Measurements from ENCODE around the gene RBM39. TPM values are rescaled to one million over a fixed set of nuclear protein-coding genes. Genes with fewer than 3 reads are reported as not detected.

The RBM39 gene
- total and polyA plus RNA-seq, 2 of the 13 experiments (the other 11 are each of a cell fraction or from before 2014, with no cell fraction given), result 788 to 920 TPM

DNA sequence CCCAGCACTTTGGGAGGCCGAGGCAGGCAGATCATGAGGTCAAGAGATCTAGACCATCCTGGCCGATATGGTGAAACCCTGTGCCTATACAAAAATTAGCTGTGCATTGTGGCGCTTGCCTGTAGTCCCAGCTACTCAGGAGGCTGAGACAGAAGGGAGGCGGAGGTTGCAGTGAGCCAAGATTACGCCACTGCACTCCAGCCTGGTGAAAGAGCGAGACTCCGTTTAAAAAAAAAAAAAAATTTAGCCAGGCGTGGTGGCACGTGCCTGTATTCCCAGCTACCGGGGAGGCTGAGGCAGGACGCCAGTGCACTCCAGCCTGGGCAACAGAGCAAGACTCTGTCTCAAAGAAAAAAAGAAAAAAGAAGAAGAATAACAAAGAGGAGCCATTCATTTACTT, 19.5 kb upstream of the RBM39 start (continued):
- TF ChIP-seq, protein P1, sequence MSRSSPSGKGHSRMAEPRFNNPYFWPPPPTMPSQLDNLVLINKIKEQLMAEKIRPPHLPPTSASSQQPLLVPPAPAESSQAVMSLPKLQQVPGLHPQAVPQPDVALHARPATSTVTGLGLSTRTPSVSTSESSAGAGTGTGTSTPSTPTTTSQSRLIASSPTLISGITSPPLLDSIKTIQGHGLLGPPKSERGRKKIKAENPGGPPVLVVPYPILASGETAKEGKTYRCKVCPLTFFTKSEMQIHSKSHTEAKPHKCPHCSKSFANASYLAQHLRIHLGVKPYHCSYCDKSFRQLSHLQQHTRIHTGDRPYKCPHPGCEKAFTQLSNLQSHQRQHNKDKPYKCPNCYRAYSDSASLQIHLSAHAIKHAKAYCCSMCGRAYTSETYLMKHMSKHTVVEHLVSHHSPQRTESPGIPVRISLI (CRISPR knock-in tag; IDR thresholded peaks at IDR 0.05; ENCODE audit: borderline replicate concordance), result peak; percentile 78
- TF ChIP-seq, protein P2, sequence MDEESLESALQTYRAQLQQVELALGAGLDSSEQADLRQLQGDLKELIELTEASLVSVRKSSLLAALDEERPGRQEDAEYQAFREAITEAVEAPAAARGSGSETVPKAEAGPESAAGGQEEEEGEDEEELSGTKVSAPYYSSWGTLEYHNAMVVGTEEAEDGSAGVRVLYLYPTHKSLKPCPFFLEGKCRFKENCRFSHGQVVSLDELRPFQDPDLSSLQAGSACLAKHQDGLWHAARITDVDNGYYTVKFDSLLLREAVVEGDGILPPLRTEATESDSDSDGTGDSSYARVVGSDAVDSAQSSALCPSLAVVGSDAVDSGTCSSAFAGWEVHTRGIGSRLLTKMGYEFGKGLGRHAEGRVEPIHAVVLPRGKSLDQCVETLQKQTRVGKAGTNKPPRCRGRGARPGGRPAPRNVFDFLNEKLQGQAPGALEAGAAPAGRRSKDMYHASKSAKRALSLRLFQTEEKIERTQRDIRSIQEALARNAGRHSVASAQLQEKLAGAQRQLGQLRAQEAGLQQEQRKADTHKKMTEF (CRISPR knock-in tag; IDR thresholded peaks at IDR 0.05), result 0 out of 2 replicates have a peak, but pooled peaks have one; percentile 30
- TF ChIP-seq ZNF460 (CRISPR knock-in tag; IDR thresholded peaks at IDR 0.05; ENCODE audit: borderline replicate concordance), result peak; percentile 42

DNA sequence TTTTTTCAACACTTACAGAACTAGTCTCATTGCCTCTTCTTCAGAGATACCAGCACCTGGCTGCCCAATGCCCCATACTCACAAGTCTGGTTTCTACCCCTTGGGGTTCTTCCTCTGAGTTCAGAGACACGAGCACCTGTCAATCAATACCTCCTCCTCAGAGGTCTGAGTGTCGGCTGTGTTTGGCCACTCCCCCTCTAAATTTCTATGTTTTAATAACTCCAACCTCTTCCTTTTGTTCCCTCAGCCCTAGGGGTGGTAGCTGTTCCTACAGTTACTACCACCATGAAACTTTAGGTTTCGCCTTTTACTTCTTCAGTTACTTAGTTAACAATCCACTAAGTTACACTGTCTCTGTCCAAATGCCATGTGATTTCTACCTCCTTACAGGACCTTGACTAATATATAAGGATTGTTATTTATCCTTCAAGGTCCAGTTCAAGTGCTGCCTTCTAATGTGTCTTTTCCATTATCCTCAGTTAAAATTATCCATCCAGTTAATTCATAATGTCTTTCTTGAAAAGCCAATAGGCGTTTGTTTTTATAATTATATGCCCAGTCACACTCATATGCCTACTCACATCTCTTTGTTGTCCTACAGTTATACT, 15.1 kb upstream of the RBM39 start:
- in situ Hi-C loops (cut with HindIII; ENCODE audit: extremely low pct_ligation_motif_present, low pct_unique_long_range_greater_than_20kb), result no loop called here

More for the DNA sequence above, 15.1 kb upstream of the RBM39 start:
- Histone ChIP-seq H3K9me3 (ENCODE audit: low read length) (no peaks in the 10 kb centered on the region), H3K9ac (ENCODE audit: insufficient read depth, low read depth, low read length) (no peak overlapping the region), H3K4me2 (ENCODE audit: low read depth, low read length) (no peak overlapping the region), H3K79me2 (ENCODE audit: insufficient read depth, low read length) (no peaks in the 10 kb centered on the region), H3K4me1 (ENCODE audit: insufficient read depth, low read length) (peaks cover 24% of the 10 kb centered on the region), H4K20me1 (ENCODE audit: insufficient read depth, low read length) (no peaks in the 10 kb centered on the region), H3K36me3 (replicated peaks in 1 of 2; ENCODE audit: control insufficient read depth in 1 of 2, insufficient read depth in 2 of 2, low read length in 2 of 2) (no peaks in the 10 kb centered on the region), H3K27me3 (ENCODE audit: control insufficient read depth in 1 of 2, insufficient read depth in 2 of 2, low read length in 2 of 2) (peaks cover 0 to 9% of the 10 kb centered on the region in 2 experiments; a peak in 1 of 5 replicates), H3K4me3 (replicated peaks in 1 of 3; ENCODE audit: insufficient read depth in 1 of 3, low read depth in 2 of 3, low read length in 3 of 3) (no peak overlapping the region), H2AFZ (ENCODE audit: low read length) (no peak overlapping the region), H3K27ac (ENCODE audit: extremely low read length, insufficient read depth, low read length) (no peak overlapping the region)
- TF ChIP-seq, protein P3, sequence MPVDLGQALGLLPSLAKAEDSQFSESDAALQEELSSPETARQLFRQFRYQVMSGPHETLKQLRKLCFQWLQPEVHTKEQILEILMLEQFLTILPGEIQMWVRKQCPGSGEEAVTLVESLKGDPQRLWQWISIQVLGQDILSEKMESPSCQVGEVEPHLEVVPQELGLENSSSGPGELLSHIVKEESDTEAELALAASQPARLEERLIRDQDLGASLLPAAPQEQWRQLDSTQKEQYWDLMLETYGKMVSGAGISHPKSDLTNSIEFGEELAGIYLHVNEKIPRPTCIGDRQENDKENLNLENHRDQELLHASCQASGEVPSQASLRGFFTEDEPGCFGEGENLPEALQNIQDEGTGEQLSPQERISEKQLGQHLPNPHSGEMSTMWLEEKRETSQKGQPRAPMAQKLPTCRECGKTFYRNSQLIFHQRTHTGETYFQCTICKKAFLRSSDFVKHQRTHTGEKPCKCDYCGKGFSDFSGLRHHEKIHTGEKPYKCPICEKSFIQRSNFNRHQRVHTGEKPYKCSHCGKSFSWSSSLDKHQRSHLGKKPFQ (CRISPR knock-in tag; IDR thresholded peaks at IDR 0.05; ENCODE audit: insufficient replicate concordance), result no peak
- TF ChIP-seq, protein P4, sequence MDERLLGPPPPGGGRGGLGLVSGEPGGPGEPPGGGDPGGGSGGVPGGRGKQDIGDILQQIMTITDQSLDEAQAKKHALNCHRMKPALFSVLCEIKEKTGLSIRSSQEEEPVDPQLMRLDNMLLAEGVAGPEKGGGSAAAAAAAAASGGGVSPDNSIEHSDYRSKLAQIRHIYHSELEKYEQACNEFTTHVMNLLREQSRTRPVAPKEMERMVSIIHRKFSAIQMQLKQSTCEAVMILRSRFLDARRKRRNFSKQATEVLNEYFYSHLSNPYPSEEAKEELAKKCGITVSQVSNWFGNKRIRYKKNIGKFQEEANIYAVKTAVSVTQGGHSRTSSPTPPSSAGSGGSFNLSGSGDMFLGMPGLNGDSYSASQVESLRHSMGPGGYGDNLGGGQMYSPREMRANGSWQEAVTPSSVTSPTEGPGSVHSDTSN (CRISPR knock-in tag; IDR thresholded peaks at IDR 0.05), result peak; percentile 66; the same call in 1 of the 2 replicates
- FAIRE-seq, result no peak
- POLR2A ChIA-PET, result interaction anchor here (16.6 kb wide), 1 partner anchor 14 kb away, joined by 461 read pairs; the partner anchor contains the start of gene RBM39
- 27% methylated on average over 4 of the region's 4 CpGs for WGBS (ENCODE audit: low lambda C conversion rate)
- DNase-seq (ENCODE audit: low spot score), result no peak
- intact Hi-C loops (cut with micrococcal nuclease; ENCODE audit: unreplicated experiment), result no loop called here
- CTCF ChIA-PET (ENCODE audit: low intra/inter-chr PET ratio, low total read pairs), result no interaction called here
- BruUV-seq (replicated peaks), result no TSS peak
- peak; percentile 14; the same call in 2 of the 3 replicates for ATAC-seq
